Ovary (tissue), 9 donors: Measurements from ENCODE around the gene SLC6A12. TPM values are rescaled to one million over a fixed set of nuclear protein-coding genes. Genes with fewer than 3 reads are reported as not detected.

Experiments
- DNase-seq, 5 donors: peaks; one replicate each; pipeline ENCODE4 v3.0.0-alpha.2; 2019 to 2020
- H3K27ac ChIP-seq, 2 donors: fragments of 200-600 bp; one replicate each; pipeline versions ENCODE4 v1.5.1 to v1.8.0; 2019 to 2022
- H3K27me3 ChIP-seq: fragments of 200-600 bp; one replicate; pipeline ENCODE4 v1.8.0; 2022
- H3K36me3 ChIP-seq: fragments of 200-600 bp; sonication (generic); one replicate; pipeline ENCODE4 v1.5.1; 2019
- H3K4me1 ChIP-seq: one replicate; pipeline ENCODE4 v1.8.1; 2013; ENCODE audit warnings: mild to moderate bottlenecking, moderate library complexity; ENCODE audit not compliant: insufficient read depth
- H3K4me3 ChIP-seq: fragments of 200-600 bp; sonication (generic); one replicate; pipeline ENCODE4 v1.5.1; 2017
- H3K9me3 ChIP-seq, 2 donors: fragments of 200-600 bp in 1 of 2; sonication (generic) in 1 of 2; one replicate each; pipeline versions ENCODE4 v1.5.1 to v1.8.1; 2013 to 2019; ENCODE audit warnings: mild to moderate bottlenecking in 1 of 2, moderate library complexity in 1 of 2
- EP300 ChIP-seq: sonication (generic); formaldehyde crosslinking; IDR thresholded peaks from one replicate; pipeline ENCODE4 v1.6.1; 2017; ENCODE audit warnings: antibody characterized with exemption
- POLR2A ChIP-seq: fragments of 450-650 bp; IDR thresholded peaks from one replicate; pipeline ENCODE4 v1.6.1; 2017; ENCODE audit warnings: antibody characterized with exemption, mild to moderate bottlenecking, moderate library complexity
- WGBS, 3 donors: extraction: QIAGEN DNeasy Blood & Tissue Kit in 1 of 3; methylation state at CpG; one replicate each; pipeline versions ENCODE4 v1.1.5 to v1.1.7; 2013 to 2017; 5-methylcytosine and 5-hydroxymethylcytosine counted together
- intact Hi-C, 4 donors: fragments of 100-400 bp; cut with DNase I; formaldehyde crosslinking; loops; one replicate each; pipeline versions ENCODE4 v1.11.0 to v1.15.1; 2022 to 2023
- polyA plus RNA-seq, 2 donors: library from polyadenylated mRNA; stranded (reverse); fragments of 200-250 nt in 1 of 2; fragments of 350-450 nt in 1 of 2; fragmentation: Illumina TruSeq in 1 of 2; extraction: RNeasy Lipid Tissue Mini Kit (QIAGEN cat#74804) in 1 of 2; gene quantifications; one replicate each; pipeline ENCODE4 v1.2.3, GENCODE V29; 2013 to 2014
- total RNA-seq, 7 donors: library from RNA; depleted of rRNA in 2 of 7; stranded (reverse); fragments of >200 nt in 2 of 7; fragmentation: NEBNext Ultra II Directional in 3 of 7; extraction: Animal tissue kit (Norgen Biotek cat#: 25700) in 3 of 7; gene quantifications; one replicate each; pipeline versions ENCODE4 v1.1.0 to v1.2.4, GENCODE V29; 2016 to 2023
- TF ChIP-seq, protein P1 (sequence below), 3 donors: fragments of 450-650 bp in 2 of 3; fragments of 200-600 bp in 1 of 3; IDR thresholded peaks; one replicate each; pipeline versions ENCODE4 v1.5.1 to v1.8.0; 2016 to 2022; ENCODE audit warnings: antibody characterized with exemption in 3 of 3, mild to moderate bottlenecking in 1 of 3
- donor health status: DM: no; HTN: no; CAD: no; lungs with moderate emphysema.
- donor health status: DM: no; HTN: no; CAD: no.
- donor health status: Bipolar disorder and iron deficiency.
- donor health status: DM: yes; HTN: yes; CAD: no.
- donor health status: DM: no; HTN: no; CAD: no.
- donor health status: DM: yes; HTN: yes; CAD: no.

SLC6A12 gene
- total and polyA plus RNA-seq, 9 donors, result 0.24 to 7.5 (median 1.5) TPM; not detected in 1

DNA sequence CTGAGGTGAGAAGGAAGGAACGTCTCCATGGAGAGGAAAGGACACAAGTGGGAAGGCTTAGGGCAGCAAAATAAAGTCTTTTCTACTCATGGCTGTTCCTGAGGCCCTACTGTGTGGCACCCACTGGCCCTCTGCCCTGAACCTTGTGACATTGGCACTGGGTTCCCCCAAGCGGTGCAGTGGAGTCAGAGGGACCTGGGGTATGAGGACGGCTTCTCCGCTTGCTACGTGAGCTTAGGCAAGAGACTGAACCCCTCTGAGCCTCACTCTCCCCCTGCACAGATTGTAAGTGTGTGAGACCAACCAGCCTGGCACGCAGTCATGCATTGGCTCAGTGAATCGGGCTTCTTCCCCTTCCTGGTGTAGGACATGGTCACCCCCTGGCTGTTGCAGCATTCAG lies 19.7 kb downstream of the SLC6A12 start:
- no peak overlapping the region for H3K27ac ChIP-seq
- 83 to 91% (median 89%) methylated on average over 7 of the region's 7 CpGs for WGBS, 3 donors
- no peak overlapping the region for H3K4me3 ChIP-seq
- TF ChIP-seq POLR2A, result no peak
- peaks cover 1% of the 10 kb centered on the region for H3K4me1 ChIP-seq
- no peak for DNase-seq
- H3K36me3 ChIP-seq, result no peaks in the 10 kb centered on the region
- intact Hi-C loops, result no loop called here
- no peaks in the 10 kb centered on the region for H3K9me3 ChIP-seq
- H3K27me3 ChIP-seq, result no peaks in the 10 kb centered on the region

- TF ChIP-seq EP300 (no peak), POLR2A (no peak)
- TF ChIP-seq, protein P1, sequence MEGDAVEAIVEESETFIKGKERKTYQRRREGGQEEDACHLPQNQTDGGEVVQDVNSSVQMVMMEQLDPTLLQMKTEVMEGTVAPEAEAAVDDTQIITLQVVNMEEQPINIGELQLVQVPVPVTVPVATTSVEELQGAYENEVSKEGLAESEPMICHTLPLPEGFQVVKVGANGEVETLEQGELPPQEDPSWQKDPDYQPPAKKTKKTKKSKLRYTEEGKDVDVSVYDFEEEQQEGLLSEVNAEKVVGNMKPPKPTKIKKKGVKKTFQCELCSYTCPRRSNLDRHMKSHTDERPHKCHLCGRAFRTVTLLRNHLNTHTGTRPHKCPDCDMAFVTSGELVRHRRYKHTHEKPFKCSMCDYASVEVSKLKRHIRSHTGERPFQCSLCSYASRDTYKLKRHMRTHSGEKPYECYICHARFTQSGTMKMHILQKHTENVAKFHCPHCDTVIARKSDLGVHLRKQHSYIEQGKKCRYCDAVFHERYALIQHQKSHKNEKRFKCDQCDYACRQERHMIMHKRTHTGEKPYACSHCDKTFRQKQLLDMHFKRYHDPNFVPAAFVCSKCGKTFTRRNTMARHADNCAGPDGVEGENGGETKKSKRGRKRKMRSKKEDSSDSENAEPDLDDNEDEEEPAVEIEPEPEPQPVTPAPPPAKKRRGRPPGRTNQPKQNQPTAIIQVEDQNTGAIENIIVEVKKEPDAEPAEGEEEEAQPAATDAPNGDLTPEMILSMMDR (IDR thresholded peaks at IDR 0.05), result no peak
- Histone ChIP-seq H3K27ac (no peak overlapping the region), H3K4me1 (no peaks in the 10 kb centered on the region), H3K27me3 (no peaks in the 10 kb centered on the region), H3K4me3 (no peak overlapping the region), H3K9me3 (no peaks in the 10 kb centered on the region), H3K36me3 (no peaks in the 10 kb centered on the region)
- intact Hi-C loops, result no loop called here
- DNase-seq, result no peak
- 20 to 33% (median 32%) methylated on average over 10 of the region's 10 CpGs for WGBS, 3 donors
Measured at GRCh38 chr12:193261-193660, 20.7 kb downstream of the SLC6A12 start.

GRCh38 chr12:191541-191940 lies 22.4 kb downstream of the SLC6A12 start:
- H3K4me1 ChIP-seq, result no peaks in the 10 kb centered on the region
- no peaks in the 10 kb centered on the region for H3K27me3 ChIP-seq
- H3K9me3 ChIP-seq, result no peaks in the 10 kb centered on the region
- TF ChIP-seq, protein P1 (IDR thresholded peaks at IDR 0.05), result no peak
- no peak for DNase-seq
- 78 to 84% (median 80%) methylated on average over 3 of the region's 3 CpGs for WGBS, 3 donors
- H3K27ac ChIP-seq, result no peak overlapping the region
- no peak overlapping the region for H3K4me3 ChIP-seq
- intact Hi-C loops, result no loop called here
- H3K36me3 ChIP-seq, result no peaks in the 10 kb centered on the region

- H3K4me1 ChIP-seq, result no peaks in the 10 kb centered on the region
- no peak overlapping the region for H3K4me3 ChIP-seq
- TF ChIP-seq, protein P1 (IDR thresholded peaks at IDR 0.05), result no peak
- TF ChIP-seq EP300 (no peak), POLR2A (no peak)
- 76 to 88% (median 78%) methylated on average over 8 of the region's 8 CpGs for WGBS, 3 donors
- intact Hi-C loops, result no loop called here
- DNase-seq, result no peak
- no peaks in the 10 kb centered on the region for H3K36me3 ChIP-seq
- H3K9me3 ChIP-seq, result no peaks in the 10 kb centered on the region
- no peak overlapping the region for H3K27ac ChIP-seq
- no peaks in the 10 kb centered on the region for H3K27me3 ChIP-seq
Measured at GRCh38 chr12:190881-191280, 23.1 kb downstream of the SLC6A12 start.

DNA sequence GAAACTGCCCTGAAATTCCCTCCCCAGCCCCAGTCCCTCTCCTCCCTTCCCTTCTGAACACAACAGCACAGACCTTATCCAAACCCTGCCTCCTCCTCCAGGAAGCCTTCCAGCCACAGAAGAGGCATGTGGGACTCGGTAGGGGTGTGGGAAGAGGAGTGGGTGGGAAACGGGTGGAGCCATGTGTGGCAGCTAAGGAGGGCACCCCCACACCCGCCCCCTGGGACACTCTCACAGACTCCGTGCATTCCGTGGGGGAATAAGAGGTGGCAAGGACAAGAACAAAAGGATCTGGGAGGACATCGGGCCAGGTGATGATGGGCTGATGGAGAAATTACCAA lies 24.4 kb downstream of the SLC6A12 start:
- 63 to 70% (median 67%) methylated on average over 6 of the region's 6 CpGs for WGBS, 3 donors
- H3K4me3 ChIP-seq, result no peak overlapping the region

More for the DNA sequence above, 24.4 kb downstream of the SLC6A12 start:
- TF ChIP-seq EP300, result no peak
- no peak for TF ChIP-seq POLR2A
- TF ChIP-seq, protein P1 (IDR thresholded peaks at IDR 0.05), result no peak
- H3K27ac ChIP-seq, result no peak overlapping the region
- no peaks in the 10 kb centered on the region for H3K9me3 ChIP-seq
- no peaks in the 10 kb centered on the region for H3K36me3 ChIP-seq
- no peaks in the 10 kb centered on the region for H3K4me1 ChIP-seq
- intact Hi-C loops, result no loop called here
- H3K27me3 ChIP-seq, result no peaks in the 10 kb centered on the region
- no peak for DNase-seq
